PC-9 (cell line): ENCODE measurements around the gene PCED1A. TPM values are rescaled to one million over a fixed set of nuclear protein-coding genes. Genes with fewer than 3 reads are reported as not detected.

Source experiments
- BruUV-seq: library from RNA; stranded (reverse); fragments of 400-500 nt; replicated peaks from 2 replicates; lab custom pipeline; 2021; lab: Mats Ljungman, UMichigan
- CTCF ChIA-PET: fragments of 300-600 bp; sonication (Branson Sonifier 250); formaldehyde crosslinking; loops from one replicate; lab custom pipeline; 2022; ENCODE audit warnings: antibody characterized with exemption; lab: Charles Lee
- POLR2A ChIA-PET: fragments of 300-600 bp; sonication (Branson Sonifier 250); formaldehyde crosslinking; loops from one replicate; lab custom pipeline; 2022; ENCODE audit warnings: antibody characterized with exemption; ENCODE audit not compliant: unreplicated experiment; lab: Charles Lee
- DNase-seq, 2 experiments: peaks; one replicate each; pipeline versions ENCODE4 v3.0.0 to v3.0.0-alpha.2; 2015 to 2022; ENCODE audit warnings: mixed read lengths in 1 of 2
- H2AFZ ChIP-seq: fragments of 200-600 bp; sonication (generic); 2 replicates; pipeline ENCODE4 v1.8.1; 2017; ENCODE audit warnings: antibody characterized with exemption
- H3F3A ChIP-seq: fragments of 200-600 bp; sonication (generic); 2 replicates; pipeline ENCODE4 v1.8.1; 2017; ENCODE audit warnings: antibody characterized with exemption, mild to moderate bottlenecking, low read depth; ENCODE audit not compliant: insufficient read depth
- H3K27ac ChIP-seq: fragments of 200-600 bp; sonication (generic); 2 replicates; pipeline ENCODE4 v1.6.1; 2016; ENCODE audit warnings: mixed run types
- H3K27me3 ChIP-seq: fragments of 200-600 bp; sonication (generic); 2 replicates; pipeline ENCODE4 v1.6.1; 2016; ENCODE audit warnings: low read depth, mixed run types; ENCODE audit not compliant: insufficient read depth
- H3K36me3 ChIP-seq: fragments of 200-600 bp; sonication (generic); 2 replicates; pipeline ENCODE4 v1.6.1; 2016; ENCODE audit warnings: low read depth, mixed run types
- H3K4me1 ChIP-seq: fragments of 200-600 bp; sonication (generic); replicated peaks from 2 replicates; pipeline ENCODE4 v1.6.1; 2016; ENCODE audit warnings: mixed run types; ENCODE audit not compliant: insufficient read depth
- H3K4me2 ChIP-seq: fragments of 200-600 bp; sonication (generic); 2 replicates; pipeline ENCODE4 v1.6.1; 2017; ENCODE audit warnings: mixed run types
- H3K4me3 ChIP-seq: fragments of 200-600 bp; sonication (generic); 2 replicates; pipeline ENCODE4 v1.6.1; 2016; ENCODE audit warnings: mixed run types
- H3K79me2 ChIP-seq: fragments of 200-600 bp; sonication (generic); 2 replicates; pipeline ENCODE4 v1.6.1; 2017; ENCODE audit warnings: low read depth, mixed run types
- H3K9me2 ChIP-seq: fragments of 200-600 bp; sonication (generic); 2 replicates; pipeline ENCODE4 v1.8.1; 2017; ENCODE audit warnings: mild to moderate bottlenecking; ENCODE audit not compliant: insufficient read depth
- H3K9me3 ChIP-seq: fragments of 200-600 bp; sonication (generic); 2 replicates; pipeline ENCODE4 v1.8.1; 2016; ENCODE audit warnings: low read depth; ENCODE audit not compliant: insufficient read depth
- H4K20me1 ChIP-seq: fragments of 200-600 bp; sonication (generic); 2 replicates; pipeline ENCODE4 v1.8.1; 2017; ENCODE audit not compliant: insufficient read depth
- EZH2 ChIP-seq: fragments of 200-600 bp; sonication (generic); IDR thresholded peaks from 2 replicates; pipeline ENCODE4 v1.8.0; 2017; ENCODE audit warnings: antibody characterized with exemption, low read depth
- intact Hi-C: fragments of 100-400 bp; cut with micrococcal nuclease; formaldehyde crosslinking; loops from one replicate; pipeline ENCODE4 v1.10.0; 2022; ENCODE audit not compliant: unreplicated experiment
- total RNA-seq: library from RNA; stranded (reverse); gene quantifications from 2 replicates; pipeline ENCODE4 v1.2.3, GENCODE V29; 2021
- TF ChIP-seq, protein P1 (sequence below): fragments of 200-600 bp; sonication (generic); conservative IDR thresholded peaks from 2 replicates; pipeline ENCODE4 v1.6.1; 2017; ENCODE audit warnings: mixed run types, antibody characterized with exemption, mild to moderate bottlenecking, moderate library complexity

The PCED1A gene
- total RNA-seq, 1 experiment from 2014 or later, result 47.9 TPM

DNA sequence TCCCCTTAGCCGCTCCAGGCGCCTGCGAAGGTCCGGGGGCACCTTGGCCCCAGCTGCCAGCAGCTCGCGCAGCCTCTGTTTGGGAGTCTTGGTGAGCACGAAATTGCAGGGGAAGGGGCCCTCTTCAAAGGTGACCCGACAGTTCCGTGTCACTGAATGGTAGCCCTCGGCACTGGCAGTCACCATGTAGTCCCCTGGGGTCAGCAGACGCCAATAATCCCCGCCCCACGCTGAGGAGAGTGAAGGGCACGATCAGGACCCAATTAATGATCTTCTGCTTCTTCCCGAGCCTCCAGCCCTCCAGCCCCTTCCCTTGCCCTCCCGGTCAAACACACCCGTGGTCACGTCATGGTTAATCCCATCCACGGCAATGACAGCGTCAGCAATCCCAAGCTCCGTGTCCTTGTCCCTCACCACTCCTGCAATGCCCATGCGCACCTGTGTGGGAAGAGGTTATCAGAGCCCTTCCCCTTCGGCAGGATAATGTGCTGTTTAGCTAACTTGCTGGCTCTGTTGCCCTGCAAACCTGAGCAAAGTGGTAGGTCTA is 46.2 kb downstream of the PCED1A start:
- POLR2A ChIA-PET, result no interaction called here
- H2AFZ ChIP-seq, result no peak overlapping the region

GRCh38 chr20:2793471-2793870 is 47.0 kb downstream of the PCED1A start:
- no TSS peak for BruUV-seq
- DNase-seq, result no peak
- Histone ChIP-seq H3K27me3 (peaks cover 44% of the 10 kb centered on the region), H3K27ac (no peak overlapping the region), H2AFZ (no peak overlapping the region), H3K4me2 (no peak overlapping the region), H3K4me1 (no peaks in the 10 kb centered on the region), H3K9me2 (no peaks in the 10 kb centered on the region), H4K20me1 (no peaks in the 10 kb centered on the region), H3K9me3 (no peaks in the 10 kb centered on the region), H3F3A (no peaks in the 10 kb centered on the region), H3K79me2 (no peaks in the 10 kb centered on the region), H3K36me3 (no peaks in the 10 kb centered on the region), H3K4me3 (no peak overlapping the region)
- intact Hi-C loops, result no loop called here
- ChIA-PET POLR2A (no interaction called here), CTCF (no interaction called here)
- no peak for TF ChIP-seq EZH2
- TF ChIP-seq, protein P1, sequence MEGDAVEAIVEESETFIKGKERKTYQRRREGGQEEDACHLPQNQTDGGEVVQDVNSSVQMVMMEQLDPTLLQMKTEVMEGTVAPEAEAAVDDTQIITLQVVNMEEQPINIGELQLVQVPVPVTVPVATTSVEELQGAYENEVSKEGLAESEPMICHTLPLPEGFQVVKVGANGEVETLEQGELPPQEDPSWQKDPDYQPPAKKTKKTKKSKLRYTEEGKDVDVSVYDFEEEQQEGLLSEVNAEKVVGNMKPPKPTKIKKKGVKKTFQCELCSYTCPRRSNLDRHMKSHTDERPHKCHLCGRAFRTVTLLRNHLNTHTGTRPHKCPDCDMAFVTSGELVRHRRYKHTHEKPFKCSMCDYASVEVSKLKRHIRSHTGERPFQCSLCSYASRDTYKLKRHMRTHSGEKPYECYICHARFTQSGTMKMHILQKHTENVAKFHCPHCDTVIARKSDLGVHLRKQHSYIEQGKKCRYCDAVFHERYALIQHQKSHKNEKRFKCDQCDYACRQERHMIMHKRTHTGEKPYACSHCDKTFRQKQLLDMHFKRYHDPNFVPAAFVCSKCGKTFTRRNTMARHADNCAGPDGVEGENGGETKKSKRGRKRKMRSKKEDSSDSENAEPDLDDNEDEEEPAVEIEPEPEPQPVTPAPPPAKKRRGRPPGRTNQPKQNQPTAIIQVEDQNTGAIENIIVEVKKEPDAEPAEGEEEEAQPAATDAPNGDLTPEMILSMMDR, result no peak

More for the DNA sequence above, 46.2 kb downstream of the PCED1A start:
- peaks cover 44% of the 10 kb centered on the region for H3K27me3 ChIP-seq
- H3K36me3 ChIP-seq, result no peaks in the 10 kb centered on the region
- no peak overlapping the region for H3K4me2 ChIP-seq
- CTCF ChIA-PET, result no interaction called here
- no peaks in the 10 kb centered on the region for H3K9me3 ChIP-seq
- H3F3A ChIP-seq, result no peaks in the 10 kb centered on the region
- no peaks in the 10 kb centered on the region for H4K20me1 ChIP-seq
- DNase-seq, result no peak
- no peaks in the 10 kb centered on the region for H3K79me2 ChIP-seq
- H3K27ac ChIP-seq, result no peak overlapping the region
- TF ChIP-seq, protein P1, result no peak
- TF ChIP-seq EZH2, result no peak
- intact Hi-C loops, result no loop called here
- H3K9me2 ChIP-seq, result no peaks in the 10 kb centered on the region
- H3K4me1 ChIP-seq, result no peaks in the 10 kb centered on the region
- no TSS peak for BruUV-seq
- no peak overlapping the region for H3K4me3 ChIP-seq

Other genes starting within 250 kb of the PCED1A start
- gene NOP56, start 188.0 kb downstream of the PCED1A start, total RNA-seq, result 194 and 210 TPM in 2 replicates
- gene IDH3B, start 176.4 kb downstream of the PCED1A start, total RNA-seq, result 130 and 144 TPM in 2 replicates
- 4.9 and 5.1 TPM in 2 replicates for gene EBF4, start 147.9 kb downstream of the PCED1A start, total RNA-seq
- gene CPXM1, start 40.0 kb downstream of the PCED1A start, total RNA-seq, result not detected in 2 replicates
- not detected in 2 replicates for gene C20orf141, start 25.7 kb downstream of the PCED1A start, total RNA-seq
- gene TMEM239, start 24.3 kb downstream of the PCED1A start, total RNA-seq, result not detected in 2 replicates
- gene VPS16, start 90 bp upstream of the PCED1A start, total RNA-seq, result 21.5 and 31.9 TPM in 2 replicates
- 36.6 and 48.8 TPM in 2 replicates for gene PTPRA, start 32.8 kb upstream of the PCED1A start, total RNA-seq
- 0.65 and 1.1 TPM in 2 replicates for gene GNRH2, start 203.0 kb upstream of the PCED1A start, total RNA-seq
- gene MRPS26, start 205.4 kb upstream of the PCED1A start, total RNA-seq, result 58.3 and 84.9 TPM in 2 replicates
- not detected in 2 replicates for gene OXT, start 231.0 kb upstream of the PCED1A start, total RNA-seq
- gene AVP, start 244.1 kb upstream of the PCED1A start, total RNA-seq, result not detected in 2 replicates